ENCODE data around the gene KIAA0586. TPM values are rescaled to one million over a fixed set of nuclear protein-coding genes. Genes with fewer than 3 reads are reported as not detected.

Gene KIAA0586
- total RNA-seq, 1 experiment from 2014 or later: 25.7 TPM

DNA sequence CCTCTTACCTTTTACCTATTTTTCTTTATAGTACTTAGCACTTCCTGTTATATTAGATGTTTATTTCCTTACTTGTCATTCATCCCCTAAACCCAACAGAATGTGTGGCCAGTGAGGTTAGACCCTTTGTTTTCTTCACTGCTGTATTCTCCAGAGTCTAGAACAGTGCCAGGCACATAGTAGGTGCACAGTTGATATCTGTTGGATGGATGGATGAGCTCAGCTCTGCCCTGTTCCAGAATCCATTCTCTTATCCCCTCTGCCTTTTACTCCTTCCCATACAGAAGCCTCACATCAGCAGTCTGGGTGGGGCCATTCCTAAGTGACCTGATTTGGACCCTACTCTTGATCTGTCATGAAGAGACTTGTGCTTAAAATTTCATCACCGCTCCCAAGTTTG, 115.7 kb downstream of the KIAA0586 start:
- ATAC-seq: no peak
- no peak overlapping the region for H3K9ac ChIP-seq (ENCODE audit: low read length)
- RAD21 ChIA-PET (ENCODE audit: low non-redundant PET in 1 of 2, low total read pairs in 2 of 2, uncharacterized antibody in 2 of 2, unreplicated experiment in 2 of 2): no interaction called here
- POLR2A ChIA-PET: no interaction called here
- H2AFZ ChIP-seq (ENCODE audit: low read depth, low read length, poor library complexity, severe bottlenecking): no peak overlapping the region
- CTCF ChIA-PET: no interaction called here
- no peaks in the 10 kb centered on the region for H3K9me2 ChIP-seq (ENCODE audit: insufficient read depth)
- intact Hi-C loops (cut with micrococcal nuclease): no loop called here
- H4K20me1 ChIP-seq (ENCODE audit: insufficient read depth): no peaks in the 10 kb centered on the region
- no peaks in the 10 kb centered on the region for H3K27me3 ChIP-seq (ENCODE audit: insufficient read depth, low read length)
- H3K9me3 ChIP-seq (ENCODE audit: control insufficient read depth in 1 of 2, insufficient read depth in 1 of 2, low read depth in 1 of 2, low read length in 2 of 2): no peaks in the 10 kb centered on the region
- no peaks in the 10 kb centered on the region for H3K36me3 ChIP-seq (ENCODE audit: control insufficient read depth in 1 of 2, insufficient read depth in 2 of 2, low read length in 2 of 2)
- H3K27ac ChIP-seq (ENCODE audit: low read depth, low read length): no peak overlapping the region
- no peak overlapping the region for H3K4me2 ChIP-seq (ENCODE audit: low read length)
- H3K79me2 ChIP-seq (ENCODE audit: insufficient read depth, low read length): no peaks in the 10 kb centered on the region
- TF ChIP-seq, protein P1, sequence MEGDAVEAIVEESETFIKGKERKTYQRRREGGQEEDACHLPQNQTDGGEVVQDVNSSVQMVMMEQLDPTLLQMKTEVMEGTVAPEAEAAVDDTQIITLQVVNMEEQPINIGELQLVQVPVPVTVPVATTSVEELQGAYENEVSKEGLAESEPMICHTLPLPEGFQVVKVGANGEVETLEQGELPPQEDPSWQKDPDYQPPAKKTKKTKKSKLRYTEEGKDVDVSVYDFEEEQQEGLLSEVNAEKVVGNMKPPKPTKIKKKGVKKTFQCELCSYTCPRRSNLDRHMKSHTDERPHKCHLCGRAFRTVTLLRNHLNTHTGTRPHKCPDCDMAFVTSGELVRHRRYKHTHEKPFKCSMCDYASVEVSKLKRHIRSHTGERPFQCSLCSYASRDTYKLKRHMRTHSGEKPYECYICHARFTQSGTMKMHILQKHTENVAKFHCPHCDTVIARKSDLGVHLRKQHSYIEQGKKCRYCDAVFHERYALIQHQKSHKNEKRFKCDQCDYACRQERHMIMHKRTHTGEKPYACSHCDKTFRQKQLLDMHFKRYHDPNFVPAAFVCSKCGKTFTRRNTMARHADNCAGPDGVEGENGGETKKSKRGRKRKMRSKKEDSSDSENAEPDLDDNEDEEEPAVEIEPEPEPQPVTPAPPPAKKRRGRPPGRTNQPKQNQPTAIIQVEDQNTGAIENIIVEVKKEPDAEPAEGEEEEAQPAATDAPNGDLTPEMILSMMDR (IDR thresholded peaks at IDR 0.05 in 2 of 3, conservative IDR thresholded peaks at IDR 0.05 in 1 of 3; ENCODE audit: borderline replicate concordance in 1 of 3, insufficient read depth in 1 of 3, low read depth in 2 of 3, low read length in 2 of 3): no peak
- TF ChIP-seq TCF7L2 (IDR thresholded peaks at IDR 0.05; ENCODE audit: borderline replicate concordance, extremely low read depth, insufficient read depth, insufficient read length): no peak
- TF ChIP-seq ZFX (IDR thresholded peaks at IDR 0.05): no peak
- TF ChIP-seq SIN3A (IDR thresholded peaks at IDR 0.05; ENCODE audit: low read depth): no peak
- TF ChIP-seq ELF1 (IDR thresholded peaks at IDR 0.05; ENCODE audit: borderline replicate concordance, low read depth): no peak
- no peak for TF ChIP-seq SRF (IDR thresholded peaks at IDR 0.05; ENCODE audit: low read depth)
- TF ChIP-seq ATF3 (IDR thresholded peaks at IDR 0.05): no peak
- TF ChIP-seq CBX3 (IDR thresholded peaks at IDR 0.05; ENCODE audit: low read depth): no peak
- TF ChIP-seq EZH2 (IDR thresholded peaks at IDR 0.05): no peak
- TF ChIP-seq RAD21 (IDR thresholded peaks at IDR 0.05; ENCODE audit: low read depth): no peak
- no peak for TF ChIP-seq YY1 (IDR thresholded peaks at IDR 0.05; ENCODE audit: extremely low read depth, insufficient replicate concordance, low read depth, low read length)
- no peak for TF ChIP-seq CEBPB (IDR thresholded peaks at IDR 0.05; ENCODE audit: low read depth)
- no peak for TF ChIP-seq POLR2AphosphoS5 (IDR thresholded peaks at IDR 0.05; ENCODE audit: low read depth, low read length)
- no peak for TF ChIP-seq ZNF274 (IDR thresholded peaks at IDR 0.05; ENCODE audit: low read depth, low read length)
- TF ChIP-seq, protein P2, sequence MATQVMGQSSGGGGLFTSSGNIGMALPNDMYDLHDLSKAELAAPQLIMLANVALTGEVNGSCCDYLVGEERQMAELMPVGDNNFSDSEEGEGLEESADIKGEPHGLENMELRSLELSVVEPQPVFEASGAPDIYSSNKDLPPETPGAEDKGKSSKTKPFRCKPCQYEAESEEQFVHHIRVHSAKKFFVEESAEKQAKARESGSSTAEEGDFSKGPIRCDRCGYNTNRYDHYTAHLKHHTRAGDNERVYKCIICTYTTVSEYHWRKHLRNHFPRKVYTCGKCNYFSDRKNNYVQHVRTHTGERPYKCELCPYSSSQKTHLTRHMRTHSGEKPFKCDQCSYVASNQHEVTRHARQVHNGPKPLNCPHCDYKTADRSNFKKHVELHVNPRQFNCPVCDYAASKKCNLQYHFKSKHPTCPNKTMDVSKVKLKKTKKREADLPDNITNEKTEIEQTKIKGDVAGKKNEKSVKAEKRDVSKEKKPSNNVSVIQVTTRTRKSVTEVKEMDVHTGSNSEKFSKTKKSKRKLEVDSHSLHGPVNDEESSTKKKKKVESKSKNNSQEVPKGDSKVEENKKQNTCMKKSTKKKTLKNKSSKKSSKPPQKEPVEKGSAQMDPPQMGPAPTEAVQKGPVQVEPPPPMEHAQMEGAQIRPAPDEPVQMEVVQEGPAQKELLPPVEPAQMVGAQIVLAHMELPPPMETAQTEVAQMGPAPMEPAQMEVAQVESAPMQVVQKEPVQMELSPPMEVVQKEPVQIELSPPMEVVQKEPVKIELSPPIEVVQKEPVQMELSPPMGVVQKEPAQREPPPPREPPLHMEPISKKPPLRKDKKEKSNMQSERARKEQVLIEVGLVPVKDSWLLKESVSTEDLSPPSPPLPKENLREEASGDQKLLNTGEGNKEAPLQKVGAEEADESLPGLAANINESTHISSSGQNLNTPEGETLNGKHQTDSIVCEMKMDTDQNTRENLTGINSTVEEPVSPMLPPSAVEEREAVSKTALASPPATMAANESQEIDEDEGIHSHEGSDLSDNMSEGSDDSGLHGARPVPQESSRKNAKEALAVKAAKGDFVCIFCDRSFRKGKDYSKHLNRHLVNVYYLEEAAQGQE (IDR thresholded peaks at IDR 0.05; ENCODE audit: low read depth): no peak
- no peak for TF ChIP-seq POLR2A (IDR thresholded peaks at IDR 0.05; ENCODE audit: borderline replicate concordance, extremely low read depth, insufficient read depth, insufficient read length)
- TF ChIP-seq JUND (IDR thresholded peaks at IDR 0.05): no peak
- H3K4me3 ChIP-seq (replicated peaks in 1 of 2; ENCODE audit: low read depth in 1 of 2, low read length in 2 of 2): no peak overlapping the region
- BruUV-seq (replicated peaks): no TSS peak
- H3K4me1 ChIP-seq (ENCODE audit: control insufficient read depth in 1 of 2, insufficient read depth in 2 of 2, low read length in 2 of 2): no peaks in the 10 kb centered on the region
- no peak for DNase-seq (ENCODE audit: low read depth, low spot score)

All from HCT116 (cell line).